ENCODE results near the gene SIT1.

SIT1 gene

DNA sequence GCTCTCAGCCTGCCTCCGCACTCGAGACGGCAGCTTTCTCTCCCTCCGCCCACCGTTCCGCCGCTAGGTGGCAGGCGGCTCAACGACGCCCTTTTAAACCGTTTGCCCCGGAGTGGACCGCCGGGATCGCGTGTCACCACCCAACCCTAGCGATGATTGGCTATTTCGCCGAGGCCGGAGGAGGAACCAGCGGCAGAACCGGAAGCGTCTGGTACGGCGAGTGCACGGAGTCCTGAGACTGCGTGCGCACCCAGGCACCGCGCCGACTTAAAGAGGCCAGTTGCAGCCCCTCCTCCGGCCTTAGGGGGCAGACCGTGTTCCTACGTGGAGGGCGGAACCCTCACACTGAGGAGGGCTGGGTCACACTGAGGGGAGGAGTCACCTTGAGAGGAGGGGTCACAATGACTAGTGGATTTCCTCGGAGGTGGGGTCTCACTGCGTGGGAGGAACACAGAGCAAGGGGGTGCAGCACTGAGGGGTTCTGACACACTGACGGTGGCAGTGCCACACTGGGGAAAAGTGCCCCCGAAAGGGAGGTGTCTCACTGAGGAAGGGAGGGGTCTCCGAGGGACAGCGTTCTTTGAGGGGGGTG, 46.6 kb downstream of the SIT1 start:
- DNase-seq = peak; percentile 99

DNA sequence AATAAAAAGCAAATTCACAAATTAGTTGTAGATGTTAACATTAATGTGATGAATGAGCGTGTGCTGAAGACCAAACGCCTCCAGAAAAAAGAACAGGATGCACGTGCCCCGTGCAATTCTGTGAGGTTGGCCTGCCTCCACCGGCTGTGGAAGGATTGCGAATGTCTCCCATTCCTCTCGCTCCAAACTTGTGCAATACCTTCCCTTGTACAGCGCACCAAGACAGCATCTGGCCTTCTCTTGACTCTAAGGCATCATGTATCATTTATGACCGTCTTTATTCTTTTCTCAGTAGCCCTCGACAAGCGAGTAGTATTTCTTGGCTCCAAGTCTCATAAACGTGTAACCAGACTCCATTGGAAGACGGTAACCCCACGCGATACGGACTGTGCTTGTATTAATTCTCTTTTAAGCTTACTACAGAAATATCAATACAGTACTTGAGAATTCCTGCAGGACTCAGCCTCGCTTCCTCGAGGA, 47.2 kb downstream of the SIT1 start:
- DNase-seq = no peak

DNA sequence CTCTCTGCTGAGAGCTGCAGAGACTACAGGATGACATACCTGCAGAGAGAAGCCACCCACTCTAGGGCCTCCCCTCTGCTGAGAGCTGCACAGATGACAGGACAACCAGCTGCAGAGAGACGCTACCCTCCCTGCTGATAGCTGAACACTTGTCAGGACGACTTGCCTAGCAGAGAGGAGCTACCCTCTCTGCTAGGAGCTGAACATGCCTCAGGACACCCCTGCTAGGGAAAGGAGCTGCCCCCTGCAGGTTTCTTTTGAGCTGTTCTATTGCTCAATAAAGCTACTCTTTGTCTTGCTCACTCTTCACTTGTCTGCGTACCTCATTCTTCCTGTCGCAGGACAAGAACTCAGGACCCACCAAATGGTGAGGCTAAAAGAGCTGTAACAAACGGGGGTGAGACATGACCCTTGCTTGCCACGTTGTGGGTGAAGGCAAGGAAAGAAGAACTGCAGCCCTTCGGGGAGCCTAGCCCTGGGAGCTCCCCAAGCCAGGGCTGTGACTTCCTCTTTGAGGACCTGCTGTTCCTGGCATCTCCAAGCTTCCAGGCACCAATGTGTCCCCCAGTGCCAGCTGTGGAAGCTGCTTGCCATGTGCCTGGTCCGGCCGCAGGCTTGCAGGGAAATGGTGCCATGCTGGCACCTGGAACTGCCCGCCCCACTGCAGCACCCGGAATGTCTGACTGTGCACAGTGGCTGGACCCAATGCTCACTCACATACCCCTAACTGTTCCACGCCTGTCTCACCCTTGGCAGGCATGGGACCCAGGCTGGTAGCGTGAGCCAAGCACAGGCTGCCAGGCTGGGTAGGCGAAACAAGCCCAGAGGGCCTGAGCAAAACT, 50.7 kb downstream of the SIT1 start:
- no peak for DNase-seq

All from retina (tissue), 1 donor.